H9 (cell line): ENCODE data around the gene ARHGAP26. TPM values are rescaled to one million over a fixed set of nuclear protein-coding genes. Genes with fewer than 3 reads are reported as not detected.

Experiments
- DNase-seq: peaks from one replicate; pipeline ENCODE4 v3.0.0-alpha.2; 2017
- H2AFZ ChIP-seq: one replicate; pipeline ENCODE4 v1.6.1; 2013; ENCODE audit warnings: mild to moderate bottlenecking, low read length, control low read depth, moderate library complexity
- H2AK5ac ChIP-seq: 2 replicates; pipeline ENCODE4 v1.6.1; 2013; ENCODE audit warnings: low read length, control low read depth, mixed read lengths; ENCODE audit not compliant: insufficient read length
- H2BK120ac ChIP-seq: one replicate; pipeline ENCODE4 v1.6.1; 2013; ENCODE audit warnings: low read depth, mild to moderate bottlenecking, low read length, control low read depth, inconsistent platforms; ENCODE audit not compliant: poor library complexity, severe bottlenecking
- H2BK12ac ChIP-seq: 2 replicates; pipeline ENCODE4 v1.6.1; 2013; ENCODE audit warnings: low read length, control low read depth, mixed read lengths, low read depth; ENCODE audit not compliant: insufficient read length
- H2BK15ac ChIP-seq: 2 replicates; pipeline ENCODE4 v1.6.1; 2013; ENCODE audit warnings: low read depth, low read length, control low read depth
- H2BK20ac ChIP-seq: one replicate; pipeline ENCODE4 v1.6.1; 2013; ENCODE audit warnings: low read depth, mild to moderate bottlenecking, low read length, control low read depth, inconsistent platforms; ENCODE audit not compliant: poor library complexity, severe bottlenecking
- H2BK5ac ChIP-seq: 2 replicates; pipeline ENCODE4 v1.6.1; 2013; ENCODE audit warnings: low read length, control low read depth, mixed read lengths; ENCODE audit not compliant: insufficient read length
- H3K14ac ChIP-seq: 2 replicates; pipeline ENCODE4 v1.6.1; 2013; ENCODE audit warnings: low read length, control low read depth; ENCODE audit not compliant: insufficient read depth
- H3K18ac ChIP-seq: 2 replicates; pipeline ENCODE4 v1.6.1; 2013; ENCODE audit warnings: low read depth, mild to moderate bottlenecking, mixed read lengths, low read length, control low read depth; ENCODE audit not compliant: insufficient read length
- H3K23ac ChIP-seq: 2 replicates; pipeline ENCODE4 v1.6.1; 2013; ENCODE audit warnings: low read length, control low read depth, mixed read lengths, low read depth; ENCODE audit not compliant: insufficient read length
- H3K23me2 ChIP-seq: 2 replicates; pipeline ENCODE4 v1.6.1; 2013; ENCODE audit warnings: low read depth, mild to moderate bottlenecking, mixed read lengths, low read length, control low read depth; ENCODE audit not compliant: insufficient read length, poor library complexity, severe bottlenecking
- H3K27ac ChIP-seq: 2 replicates; pipeline ENCODE4 v1.5.1; 2013; ENCODE audit warnings: low read length, control low read depth, mixed read lengths, low read depth; ENCODE audit not compliant: insufficient read length
- H3K27me3 ChIP-seq: 2 replicates; pipeline ENCODE4 v1.6.1; 2013; ENCODE audit warnings: low read length, control low read depth, inconsistent platforms; ENCODE audit not compliant: insufficient read depth
- H3K4ac ChIP-seq: 2 replicates; pipeline ENCODE4 v1.6.1; 2013; ENCODE audit warnings: low read depth, mild to moderate bottlenecking, control low read depth, inconsistent platforms, low read length, moderate library complexity
- H3K4me1 ChIP-seq: 2 replicates; pipeline ENCODE4 v1.6.1; 2013; ENCODE audit warnings: low read length, control low read depth, inconsistent platforms; ENCODE audit not compliant: insufficient read depth
- H3K4me2 ChIP-seq: 2 replicates; pipeline ENCODE4 v1.6.1; 2013; ENCODE audit warnings: low read length, control low read depth, mixed read lengths; ENCODE audit not compliant: insufficient read length, insufficient read depth
- H3K56ac ChIP-seq: 2 replicates; pipeline ENCODE4 v1.6.1; 2013; ENCODE audit warnings: low read depth, mild to moderate bottlenecking, mixed read lengths, low read length, control low read depth; ENCODE audit not compliant: insufficient read length
- H3K79me1 ChIP-seq: 2 replicates; pipeline ENCODE4 v1.6.1; 2013; ENCODE audit warnings: low read depth, mild to moderate bottlenecking, moderate library complexity, low read length, control low read depth, inconsistent platforms; ENCODE audit not compliant: insufficient read depth, poor library complexity, severe bottlenecking
- H3K79me2 ChIP-seq: 2 replicates; pipeline ENCODE4 v1.6.1; 2013; ENCODE audit warnings: low read length, control low read depth, inconsistent platforms; ENCODE audit not compliant: insufficient read depth
- H3K9ac ChIP-seq: 2 replicates; pipeline ENCODE4 v1.6.1; 2013; ENCODE audit warnings: low read length, control low read depth, mixed read lengths; ENCODE audit not compliant: insufficient read length; ENCODE audit errors: extremely low read depth
- H3K9me3 ChIP-seq: one replicate; pipeline ENCODE4 v1.6.1; 2013; ENCODE audit warnings: low read depth, low read length, inconsistent platforms; ENCODE audit not compliant: control insufficient read depth
- H3T11ph ChIP-seq: one replicate; pipeline ENCODE4 v1.6.1; 2013; ENCODE audit warnings: mild to moderate bottlenecking, low read length, control low read depth, inconsistent platforms
- H4K20me1 ChIP-seq: one replicate; pipeline ENCODE4 v1.6.1; 2013; ENCODE audit not compliant: control insufficient read depth, insufficient read length, insufficient read depth
- H4K5ac ChIP-seq: 2 replicates; pipeline ENCODE4 v1.6.1; 2013; ENCODE audit warnings: low read depth, mild to moderate bottlenecking, mixed read lengths, low read length, control low read depth; ENCODE audit not compliant: insufficient read length
- H4K8ac ChIP-seq: replicated peaks from 2 replicates; pipeline ENCODE4 v1.6.1; 2013; ENCODE audit warnings: low read length, control low read depth, mixed read lengths, low read depth; ENCODE audit not compliant: insufficient read length
- H4K91ac ChIP-seq: 2 replicates; pipeline ENCODE4 v1.6.1; 2013; ENCODE audit warnings: low read depth, mild to moderate bottlenecking, moderate library complexity, mixed read lengths, low read length, control low read depth; ENCODE audit not compliant: insufficient read length
- H3K27ac Mint-ChIP-seq, 3 experiments: 2 replicates in 2 of 3; 3 replicates in 1 of 3; pipeline ENCODE4 v1.8.0; 2020 to 2021; ENCODE audit warnings: mixed read lengths in 3 of 3, mild to moderate bottlenecking in 1 of 3, moderate library complexity in 1 of 3
- H3K27me3 Mint-ChIP-seq: 2 replicates; pipeline ENCODE4 v1.8.0; 2021; ENCODE audit warnings: low read depth, mild to moderate bottlenecking, moderate library complexity, mixed read lengths
- H3K36me3 Mint-ChIP-seq, 3 experiments: 2 replicates in 2 of 3; 3 replicates in 1 of 3; pipeline ENCODE4 v1.8.0; 2020 to 2021; ENCODE audit warnings: low read depth in 3 of 3, mixed read lengths in 3 of 3; ENCODE audit not compliant: insufficient read depth in 1 of 3
- H3K4me1 Mint-ChIP-seq, 2 experiments: 2 replicates each; pipeline ENCODE4 v1.8.0; 2020; ENCODE audit warnings: mixed read lengths in 2 of 2
- H3K4me3 Mint-ChIP-seq, 2 experiments: 2 replicates in 1 of 2; 3 replicates in 1 of 2; pipeline ENCODE4 v1.8.0; 2020 to 2021; ENCODE audit warnings: mild to moderate bottlenecking in 2 of 2, mixed read lengths in 2 of 2, moderate library complexity in 1 of 2
- H3K9me3 Mint-ChIP-seq, 2 experiments: 2 replicates in 1 of 2; 3 replicates in 1 of 2; pipeline ENCODE4 v1.8.0; 2020; ENCODE audit warnings: mild to moderate bottlenecking in 2 of 2, mixed read lengths in 2 of 2, moderate library complexity in 1 of 2
- WGBS: extraction: QIAGEN DNeasy Blood & Tissue Kit; methylation state at CpG from one replicate; pipeline ENCODE4 v1.1.7; 2013; ENCODE audit warnings: missing lambda C conversion rate, low lambda C conversion rate, mixed read lengths; ENCODE audit not compliant: insufficient read length; ENCODE audit errors: extremely low coverage; 5-methylcytosine and 5-hydroxymethylcytosine counted together
- total RNA-seq: library from RNA; stranded (reverse); gene quantifications from 2 replicates; pipeline ENCODE4 v1.2.1, GENCODE V29; 2021
- TF ChIP-seq, protein P1 (sequence below): fragments of 200-600 bp; sonication (generic); conservative IDR thresholded peaks from 3 replicates; pipeline ENCODE4 v1.8.0; 2021; ENCODE audit warnings: antibody characterized with exemption, mild to moderate bottlenecking

ARHGAP26 gene
- total RNA-seq, 1 experiment from 2014 or later, result 13.8 TPM

- Histone ChIP-seq H3K79me2 (no peaks in the 10 kb centered on the region), H3K9ac (no peak overlapping the region), H3K14ac (no peak overlapping the region), H3K79me1 (no peaks in the 10 kb centered on the region), H2BK20ac (no peak overlapping the region), H2BK12ac (no peak overlapping the region), H4K8ac (no peak overlapping the region), H2BK120ac (no peak overlapping the region), H2BK15ac (no peak overlapping the region), H2BK5ac (no peak overlapping the region), H3K9me3 (no peaks in the 10 kb centered on the region), H3K56ac (no peak overlapping the region), H4K20me1 (no peaks in the 10 kb centered on the region), H3K27me3 (no peaks in the 10 kb centered on the region), H2AFZ (no peak overlapping the region), H2AK5ac (no peak overlapping the region), H3K27ac (no peak overlapping the region), H3K4me2 (no peak overlapping the region), H3K23me2 (no peaks in the 10 kb centered on the region), H4K91ac (no peak overlapping the region), H3K4ac (no peak overlapping the region), H3K4me1 (no peaks in the 10 kb centered on the region), H3T11ph (no peak overlapping the region), H3K18ac (no peak overlapping the region), H4K5ac (no peak overlapping the region), H3K23ac (no peak overlapping the region)
- peaks cover 17 to 19% of the 10 kb centered on the region in 2 experiments for H3K4me1 Mint-ChIP-seq
- H3K27me3 Mint-ChIP-seq, result no peaks in the 10 kb centered on the region
- no peak overlapping the region for H3K4me3 Mint-ChIP-seq
- TF ChIP-seq, protein P1, sequence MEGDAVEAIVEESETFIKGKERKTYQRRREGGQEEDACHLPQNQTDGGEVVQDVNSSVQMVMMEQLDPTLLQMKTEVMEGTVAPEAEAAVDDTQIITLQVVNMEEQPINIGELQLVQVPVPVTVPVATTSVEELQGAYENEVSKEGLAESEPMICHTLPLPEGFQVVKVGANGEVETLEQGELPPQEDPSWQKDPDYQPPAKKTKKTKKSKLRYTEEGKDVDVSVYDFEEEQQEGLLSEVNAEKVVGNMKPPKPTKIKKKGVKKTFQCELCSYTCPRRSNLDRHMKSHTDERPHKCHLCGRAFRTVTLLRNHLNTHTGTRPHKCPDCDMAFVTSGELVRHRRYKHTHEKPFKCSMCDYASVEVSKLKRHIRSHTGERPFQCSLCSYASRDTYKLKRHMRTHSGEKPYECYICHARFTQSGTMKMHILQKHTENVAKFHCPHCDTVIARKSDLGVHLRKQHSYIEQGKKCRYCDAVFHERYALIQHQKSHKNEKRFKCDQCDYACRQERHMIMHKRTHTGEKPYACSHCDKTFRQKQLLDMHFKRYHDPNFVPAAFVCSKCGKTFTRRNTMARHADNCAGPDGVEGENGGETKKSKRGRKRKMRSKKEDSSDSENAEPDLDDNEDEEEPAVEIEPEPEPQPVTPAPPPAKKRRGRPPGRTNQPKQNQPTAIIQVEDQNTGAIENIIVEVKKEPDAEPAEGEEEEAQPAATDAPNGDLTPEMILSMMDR, result no peak
- H3K36me3 Mint-ChIP-seq, result peaks cover 0 to 3% (median 2%) of the 10 kb centered on the region in 3 experiments; a peak in 3 of 7 replicates
- H3K9me3 Mint-ChIP-seq, result no peaks in the 10 kb centered on the region
- no CpG with 5 or more reads among the region's 3 CpGs for WGBS
- no peak for DNase-seq
- H3K27ac Mint-ChIP-seq, result no peak overlapping the region
These were observed 456.2 kb downstream of the ARHGAP26 start for GRCh38 chr5:143226361-143226760.
